H54 (cell line): Measurements from ENCODE around the gene CDH10.

Experiments
- DNase-seq: peaks from one replicate; pipeline ENCODE4 v3.0.0; 2011; ENCODE audit warnings: low spot score, mixed read lengths; ENCODE audit not compliant: insufficient read length
- FAIRE-seq: peaks from 3 replicates; lab custom pipeline; 2011; peaks lifted over from hg19 to GRCh38; lab: Jason Lieb, UNC
- POLR2A ChIP-seq: IDR thresholded peaks from 2 replicates; pipeline ENCODE4 v1.6.1; 2011; ENCODE audit warnings: low read depth, mild to moderate bottlenecking, low read length

The CDH10 gene

GRCh38 chr5:24566933-24567332, 77.8 kb downstream of the CDH10 start:
- FAIRE-seq (no peak), DNase-seq (no peak)
- no peak for TF ChIP-seq POLR2A

- no peak for DNase-seq
- no peak for TF ChIP-seq POLR2A
- no peak for FAIRE-seq
Measured at GRCh38 chr5:24555229-24555628, 89.5 kb downstream of the CDH10 start.

- FAIRE-seq, result no peak
- TF ChIP-seq POLR2A, result no peak
- no peak for DNase-seq
Measured at GRCh38 chr5:24547132-24547531, 97.6 kb downstream of the CDH10 start.

- no peak for TF ChIP-seq POLR2A
- FAIRE-seq, result no peak
- no peak for DNase-seq
Measured at GRCh38 chr5:24539613-24540012, 105.2 kb downstream of the CDH10 start.

- no peak for DNase-seq
- TF ChIP-seq POLR2A, result no peak
- FAIRE-seq, result no peak
Measured at GRCh38 chr5:24538346-24538745, 106.4 kb downstream of the CDH10 start.

- DNase-seq (no peak), FAIRE-seq (peak; percentile 81)
- TF ChIP-seq POLR2A, result no peak
Measured at GRCh38 chr5:24535646-24536045, 109.1 kb downstream of the CDH10 start.

- DNase-seq, result no peak
- no peak for FAIRE-seq
- no peak for TF ChIP-seq POLR2A
Measured at GRCh38 chr5:24530906-24531305, 113.9 kb downstream of the CDH10 start.

GRCh38 chr5:24525414-24525813, 119.4 kb downstream of the CDH10 start:
- no peak for DNase-seq
- no peak for TF ChIP-seq POLR2A
- FAIRE-seq, result no peak

- TF ChIP-seq POLR2A, result no peak
- FAIRE-seq, result no peak
- DNase-seq, result no peak
Measured at GRCh38 chr5:24512423-24512822, 132.4 kb downstream of the CDH10 start.

GRCh38 chr5:24510523-24510988, 134.2 kb downstream of the CDH10 start:
- no peak for TF ChIP-seq POLR2A
- FAIRE-seq (no peak), DNase-seq (no peak)

- FAIRE-seq (no peak), DNase-seq (no peak)
- TF ChIP-seq POLR2A, result no peak
Measured at GRCh38 chr5:24509943-24510342, 134.8 kb downstream of the CDH10 start.

GRCh38 chr5:24505258-24505657, 139.5 kb downstream of the CDH10 start:
- DNase-seq (no peak), FAIRE-seq (no peak)
- TF ChIP-seq POLR2A, result no peak

- TF ChIP-seq POLR2A, result no peak
- DNase-seq, result no peak
Measured at GRCh38 chr5:24497591-24498157, 147.1 kb downstream of the CDH10 start.

GRCh38 chr5:24497145-24497544, 147.6 kb downstream of the CDH10 start:
- no peak for TF ChIP-seq POLR2A
- FAIRE-seq, result no peak
- no peak for DNase-seq

More at GRCh38 chr5:24497591-24498157, 147.1 kb downstream of the CDH10 start:
- FAIRE-seq, result peak; percentile 62

- TF ChIP-seq POLR2A, result no peak
- FAIRE-seq (peak; percentile 71), DNase-seq (no peak)
Measured at GRCh38 chr5:24496268-24496667, 148.5 kb downstream of the CDH10 start.
